HG02571 (cell line): ENCODE results near the gene DARS1.

Experiments
- ATAC-seq: cut with Tn5 transposase; IDR thresholded peaks from one replicate; pipeline ENCODE4 v1.9.1; 2021; ENCODE audit warnings: mild to moderate bottlenecking, moderate library complexity; ENCODE audit not compliant: unreplicated experiment

Gene DARS1

DNA sequence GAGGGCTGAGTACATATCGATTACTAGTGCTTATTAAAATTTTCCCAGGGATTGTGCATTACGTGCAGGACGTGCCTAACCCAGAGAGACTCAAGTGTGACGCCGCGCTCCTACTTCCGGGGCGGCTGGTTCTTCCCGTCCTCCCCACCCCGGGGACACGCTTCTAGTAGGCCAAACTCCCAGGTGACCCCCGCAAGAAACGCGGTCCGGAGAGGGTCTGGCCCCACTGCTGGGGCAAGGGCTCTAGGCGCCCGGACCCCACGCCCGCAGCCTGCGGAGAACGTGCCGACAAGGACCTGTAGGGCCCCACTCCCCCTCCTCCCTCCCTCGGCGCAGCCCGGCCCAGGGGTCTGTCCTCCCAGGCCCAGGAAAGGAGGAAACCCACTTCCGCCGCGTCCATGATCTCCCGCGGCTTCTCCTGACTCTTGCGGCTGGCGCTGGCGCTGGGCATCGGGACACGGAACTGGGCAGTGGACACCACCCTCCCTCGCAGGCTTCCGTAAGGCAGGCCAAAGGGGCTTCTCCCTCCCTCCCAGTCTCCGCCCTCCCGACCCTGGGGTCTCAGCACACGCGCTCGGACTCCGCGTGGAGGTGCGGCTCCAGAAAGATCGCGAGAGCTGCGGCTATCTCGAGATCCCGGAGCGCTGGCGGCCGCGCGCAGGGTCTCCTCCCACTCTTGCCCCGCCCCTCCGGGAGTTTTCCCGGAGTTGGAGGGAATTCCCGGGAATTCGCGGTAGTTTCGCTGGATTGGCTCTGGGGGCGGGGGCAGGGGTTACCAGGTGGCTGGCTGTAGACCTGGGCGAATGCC lies at the start of gene DARS1:
TSS of gene DARS1 (minus strand) at position 609 of the 808 bp plus-strand sequence. CDS start at position 451, 158 bp downstream.
- peak; percentile 84 for ATAC-seq

DNA sequence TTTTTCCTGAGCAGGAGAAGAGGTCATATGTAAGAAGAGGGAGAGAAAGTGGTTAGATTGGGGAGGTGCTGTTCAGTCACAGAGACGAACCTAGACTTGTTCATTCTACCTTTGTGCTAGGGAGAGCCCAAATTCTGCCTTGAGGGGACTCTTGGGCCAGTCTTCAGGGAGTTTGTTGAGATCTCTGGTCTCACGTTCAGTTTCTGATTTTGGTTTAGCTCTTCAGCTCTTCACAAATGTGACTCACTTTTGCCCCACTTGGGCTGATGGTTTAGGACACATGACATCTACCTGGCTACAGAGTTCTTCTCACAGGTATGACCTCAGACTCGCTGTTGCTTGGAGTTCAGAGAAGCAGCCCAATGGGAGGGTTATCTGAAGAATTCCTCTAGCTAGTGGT lies 49.2 kb upstream of the DARS1 start:
- no peak for ATAC-seq

GRCh38 chr2:136032817-136033535 lies 47.5 kb upstream of the DARS1 start:
- ATAC-seq, result no peak

DNA sequence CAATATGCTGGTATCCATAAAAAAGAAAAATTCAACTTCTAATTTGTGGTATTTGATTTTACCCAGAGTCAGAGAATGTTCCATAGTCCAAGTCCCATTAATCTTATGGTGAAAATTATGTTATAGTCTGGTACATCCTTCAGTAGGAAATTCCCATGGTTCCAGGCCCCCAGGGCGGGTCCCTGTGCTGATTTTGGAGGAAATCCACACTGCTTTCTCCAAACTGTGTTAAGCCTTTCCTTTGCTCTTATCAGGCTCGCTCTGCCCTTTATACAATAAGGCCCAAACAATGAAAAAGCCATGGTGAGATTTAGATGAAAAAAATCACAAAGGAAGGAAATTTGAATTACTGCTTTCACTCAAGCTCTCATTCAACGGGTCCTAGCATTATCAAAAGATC lies 46.8 kb upstream of the DARS1 start:
- ATAC-seq, result no peak

- ATAC-seq, result no peak
Observed at GRCh38 chr2:136031711-136032110, 46.3 kb upstream of the DARS1 start.

GRCh38 chr2:136030406-136030805 lies 45.0 kb upstream of the DARS1 start:
- no peak for ATAC-seq

DNA sequence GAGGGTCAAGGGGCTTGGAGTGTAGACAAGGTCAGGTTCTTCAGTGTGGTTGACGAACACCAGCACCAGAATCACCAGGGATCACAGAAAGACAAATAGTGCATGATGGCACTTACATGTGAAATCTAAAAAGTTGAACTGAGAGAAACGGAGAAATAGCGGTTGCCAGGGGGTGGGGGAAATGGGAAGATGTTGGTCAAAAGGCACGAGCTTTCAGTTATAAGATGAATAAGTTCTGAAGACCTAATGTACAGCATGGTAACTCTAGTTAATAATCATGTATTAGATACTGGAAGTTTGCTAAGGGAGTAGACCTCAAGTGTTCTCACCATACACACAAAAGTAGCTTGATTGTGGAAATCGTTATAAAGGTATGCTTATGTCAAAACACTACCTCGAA lies 43.7 kb upstream of the DARS1 start:
- ATAC-seq, result peak; percentile 79

GRCh38 chr2:136028001-136028400 lies 42.6 kb upstream of the DARS1 start:
- ATAC-seq, result no peak

GRCh38 chr2:136027112-136027511 lies 41.7 kb upstream of the DARS1 start:
- no peak for ATAC-seq

- no peak for ATAC-seq
Observed at GRCh38 chr2:136025057-136025973, 39.9 kb upstream of the DARS1 start.

DNA sequence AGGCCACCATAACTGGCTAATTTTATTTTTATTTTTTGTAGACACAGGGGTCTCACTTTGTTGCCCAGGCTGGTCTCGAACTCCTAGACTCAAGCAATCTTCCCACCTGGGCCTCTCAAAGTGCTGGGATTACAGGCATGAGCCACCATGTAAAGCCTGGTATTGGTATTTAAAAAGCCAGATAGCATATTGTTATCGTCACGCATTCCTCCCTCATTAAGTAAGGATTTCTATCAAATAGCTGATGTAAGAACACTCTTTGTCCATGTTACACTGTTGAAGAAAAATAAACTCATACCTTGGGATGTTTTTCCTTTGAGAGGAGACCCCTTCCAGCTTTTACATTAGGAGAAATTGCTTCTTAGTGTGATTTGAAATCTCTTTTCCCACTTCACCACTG lies 39.2 kb upstream of the DARS1 start:
- no peak for ATAC-seq

GRCh38 chr2:136024185-136024584 lies 38.8 kb upstream of the DARS1 start:
- no peak for ATAC-seq

DNA sequence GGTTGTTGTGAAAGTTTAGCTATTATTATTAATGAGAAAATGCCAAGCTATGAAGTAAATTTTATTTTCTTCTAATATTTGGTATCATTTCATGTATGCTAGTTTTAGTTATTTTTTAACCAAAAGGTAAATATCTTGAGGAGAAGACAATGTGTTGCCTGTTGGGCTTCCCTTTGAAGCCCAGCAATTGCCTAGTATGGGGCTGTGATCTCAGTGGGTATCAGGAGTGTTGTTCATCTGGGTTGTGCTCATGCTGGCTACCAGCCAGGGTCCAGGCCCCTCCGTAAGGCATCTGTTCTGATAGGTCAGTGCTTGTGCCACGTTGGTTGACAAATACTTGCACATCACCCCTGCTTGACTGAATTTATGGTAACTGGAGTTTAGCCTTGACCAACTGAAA lies 38.0 kb upstream of the DARS1 start:
- ATAC-seq, result no peak

DNA sequence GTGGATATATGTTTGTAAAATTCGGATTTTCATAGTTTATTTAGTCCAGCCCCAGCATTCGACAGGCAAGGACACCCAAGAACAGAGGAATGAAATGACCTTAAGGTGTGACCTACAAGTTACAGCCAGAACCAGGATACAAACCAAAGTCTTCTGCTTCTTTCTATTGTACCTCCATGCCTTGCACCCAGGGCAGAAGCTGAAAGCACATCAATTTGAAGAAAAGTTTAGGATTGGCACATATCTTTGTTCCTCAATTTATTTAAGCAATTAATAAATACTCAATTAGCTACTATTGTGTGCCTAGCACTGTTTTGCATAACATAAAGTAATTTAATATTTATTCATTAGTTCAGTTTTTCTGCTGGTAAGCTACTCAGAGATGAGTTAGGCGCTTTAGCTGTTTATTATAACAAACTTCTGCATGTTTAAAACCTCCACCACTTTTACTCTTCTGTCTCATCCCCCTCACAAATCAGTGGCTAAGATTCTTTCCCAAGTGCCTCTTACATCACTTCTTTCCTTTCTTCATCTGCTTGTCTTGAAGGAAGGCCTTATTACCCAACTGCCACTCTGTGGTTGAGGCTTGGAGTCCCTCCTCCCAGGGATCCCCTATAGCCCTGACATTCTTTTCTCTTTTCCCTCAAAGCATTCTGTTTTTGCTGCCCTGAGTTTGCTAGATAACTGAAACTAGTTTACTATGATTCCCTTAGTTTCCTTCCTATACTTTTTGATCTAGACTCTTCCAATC lies 37.1 kb upstream of the DARS1 start:
- no peak for ATAC-seq

GRCh38 chr2:136021976-136022375 lies 36.5 kb upstream of the DARS1 start:
- ATAC-seq, result no peak

DNA sequence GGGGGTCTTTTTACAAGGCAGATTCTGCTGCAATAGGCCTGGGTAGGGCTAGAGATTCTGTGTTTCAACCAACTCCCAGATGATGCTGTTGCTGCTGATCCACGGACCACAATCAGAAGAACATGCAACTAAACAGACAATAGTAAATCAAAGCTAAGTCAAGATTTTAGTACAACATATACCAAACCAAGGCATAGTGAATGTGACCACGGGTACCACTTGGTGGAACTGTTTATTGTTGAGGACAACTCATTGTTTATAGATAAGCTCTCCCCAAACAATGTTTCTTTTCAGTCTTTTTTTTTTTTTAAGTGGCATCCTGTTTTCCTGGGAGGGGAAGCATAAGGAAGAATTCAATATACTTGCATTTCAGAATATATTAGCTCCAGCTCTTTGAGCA lies 36.0 kb upstream of the DARS1 start:
- no peak for ATAC-seq

DNA sequence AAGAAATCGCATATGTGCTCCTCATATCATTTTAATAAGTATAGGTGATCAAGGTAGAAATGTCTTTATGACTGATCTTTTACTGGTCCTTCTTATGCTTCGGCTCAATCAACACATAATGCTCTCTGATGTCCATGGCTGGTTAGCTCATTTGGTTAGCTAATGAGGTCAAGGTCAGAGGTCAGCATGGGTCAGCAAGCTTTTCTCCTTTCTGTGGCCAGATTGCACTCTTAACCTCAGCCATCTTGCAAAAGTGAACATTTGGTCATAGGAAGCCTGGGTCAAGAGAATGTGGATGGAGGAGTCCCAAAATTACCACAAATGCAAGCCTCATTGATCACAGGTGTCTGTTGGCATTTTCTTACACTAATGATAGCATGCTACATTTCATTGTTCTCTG lies 35.4 kb upstream of the DARS1 start:
- ATAC-seq, result no peak

- ATAC-seq, result no peak
Observed at GRCh38 chr2:136019825-136020224, 34.4 kb upstream of the DARS1 start.

GRCh38 chr2:136019306-136019705 lies 33.9 kb upstream of the DARS1 start:
- no peak for ATAC-seq

GRCh38 chr2:136017786-136018185 lies 32.4 kb upstream of the DARS1 start:
- ATAC-seq, result no peak

DNA sequence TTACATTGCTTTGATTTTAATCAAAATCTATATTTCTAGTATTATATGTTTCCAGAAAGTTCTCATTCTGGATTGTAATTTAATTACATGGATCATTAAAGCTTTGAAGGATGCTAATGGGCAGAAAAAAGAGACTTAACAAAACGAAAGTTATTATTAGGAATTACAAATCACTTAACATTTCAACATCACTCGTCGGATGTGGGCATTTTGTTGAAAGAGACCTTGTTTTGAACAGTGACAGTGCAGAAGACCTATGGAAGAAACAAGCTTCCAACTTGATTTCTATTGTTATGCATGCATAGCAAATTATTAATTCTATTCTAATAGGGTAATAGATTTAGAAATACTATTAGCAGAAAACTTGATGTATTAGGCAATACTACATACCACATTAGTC lies 31.4 kb upstream of the DARS1 start:
- ATAC-seq, result no peak
